IPS-15b (cell line): ENCODE results near the gene CLEC18C.
"Not testable (repeated sequence)": the region's sequence is repeated elsewhere in the genome, so short reads cannot be mapped to it uniquely, and the experiment has no call there.

Source experiments
- H3K27me3 ChIP-seq: one replicate; pipeline ENCODE4 v1.6.1; 2013; ENCODE audit warnings: low read length; ENCODE audit not compliant: control insufficient read depth, insufficient read depth
- H3K36me3 ChIP-seq: one replicate; pipeline ENCODE4 v1.6.1; 2013; ENCODE audit warnings: low read length; ENCODE audit not compliant: control insufficient read depth, insufficient read depth
- H3K4me1 ChIP-seq: one replicate; pipeline ENCODE4 v1.6.1; 2013; ENCODE audit warnings: mild to moderate bottlenecking, low read length; ENCODE audit not compliant: control insufficient read depth, insufficient read depth
- H3K4me3 ChIP-seq: one replicate; pipeline ENCODE4 v1.5.1; 2013; ENCODE audit warnings: low read depth, low read length
- H3K9ac ChIP-seq: one replicate; pipeline ENCODE4 v1.6.1; 2013; ENCODE audit warnings: low read depth, mild to moderate bottlenecking, low read length
- H3K9me3 ChIP-seq: one replicate; pipeline ENCODE4 v1.6.1; 2013; ENCODE audit warnings: mild to moderate bottlenecking, low read length; ENCODE audit not compliant: control insufficient read depth, insufficient read depth

CLEC18C gene

DNA sequence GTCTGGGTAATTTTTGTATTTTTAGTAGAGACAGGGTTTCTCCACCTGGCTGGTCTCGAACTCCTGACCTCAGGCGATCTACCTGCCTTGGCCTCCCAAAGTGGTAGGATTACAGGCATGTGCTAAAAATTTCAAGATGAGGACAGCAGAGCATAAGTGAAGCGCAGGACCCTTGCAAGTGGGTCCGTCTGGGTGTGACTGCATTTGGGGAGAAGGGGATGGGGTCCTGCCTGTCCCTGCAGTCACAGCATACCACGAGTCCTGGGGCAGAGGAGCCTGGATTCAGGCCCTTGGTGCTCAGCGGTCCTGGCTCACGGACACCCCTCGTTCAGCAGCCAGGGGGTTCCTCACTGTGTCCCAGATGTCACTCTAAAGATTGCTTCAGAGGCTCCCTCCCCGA lies 24.6 kb downstream of the CLEC18C start:
- H3K4me3 ChIP-seq, H3K4me1 ChIP-seq, H3K9me3 ChIP-seq, H3K9ac ChIP-seq, H3K36me3 ChIP-seq, H3K27me3 ChIP-seq: not testable (repeated sequence)

DNA sequence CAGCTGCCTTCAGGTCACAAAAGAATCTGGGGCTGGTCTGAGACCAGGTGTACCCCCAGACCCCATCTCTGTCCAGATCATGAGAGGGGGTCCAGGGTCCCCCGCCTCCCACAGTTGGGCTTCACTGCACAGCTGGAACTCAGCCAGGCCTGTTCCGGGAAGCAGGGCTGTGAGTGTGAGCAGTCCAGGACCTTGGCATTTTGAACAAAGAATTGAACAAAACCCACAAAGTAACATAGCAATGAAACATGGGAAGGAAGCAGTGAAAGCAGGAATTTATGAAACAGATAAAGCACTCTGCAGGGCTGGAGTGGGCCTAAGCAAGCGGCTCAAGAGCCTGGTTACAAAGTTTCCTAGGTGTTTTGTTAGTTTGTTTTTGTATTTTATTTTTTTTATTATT lies 25.1 kb downstream of the CLEC18C start:
- not testable (repeated sequence) for H3K27me3 ChIP-seq, H3K9ac ChIP-seq, H3K4me3 ChIP-seq

DNA sequence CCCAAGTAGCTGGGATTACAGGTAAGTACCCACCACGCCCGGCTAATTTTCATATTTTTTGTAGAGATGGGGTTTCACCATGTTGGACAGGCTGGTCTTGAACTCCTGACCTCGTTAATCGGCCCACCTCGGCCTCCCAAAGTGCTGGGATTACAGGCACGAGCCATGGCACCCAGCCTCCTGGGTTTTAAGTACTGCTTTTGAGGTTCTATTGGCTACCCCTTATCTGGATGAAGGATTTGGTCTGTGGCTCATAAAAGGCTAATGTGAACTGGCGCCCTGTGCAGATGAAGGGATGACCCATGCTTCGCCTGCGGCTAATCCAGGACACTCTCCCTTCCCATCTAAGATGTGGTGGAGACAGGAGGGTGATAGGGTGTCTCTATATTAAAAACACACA lies 25.6 kb downstream of the CLEC18C start:
- not testable (repeated sequence) for H3K4me3 ChIP-seq, H3K4me1 ChIP-seq, H3K9ac ChIP-seq, H3K27me3 ChIP-seq, H3K9me3 ChIP-seq, H3K36me3 ChIP-seq

More for the DNA sequence above, 25.1 kb downstream of the CLEC18C start:
- H3K9me3 ChIP-seq, H3K4me1 ChIP-seq, H3K36me3 ChIP-seq: not testable (repeated sequence)

DNA sequence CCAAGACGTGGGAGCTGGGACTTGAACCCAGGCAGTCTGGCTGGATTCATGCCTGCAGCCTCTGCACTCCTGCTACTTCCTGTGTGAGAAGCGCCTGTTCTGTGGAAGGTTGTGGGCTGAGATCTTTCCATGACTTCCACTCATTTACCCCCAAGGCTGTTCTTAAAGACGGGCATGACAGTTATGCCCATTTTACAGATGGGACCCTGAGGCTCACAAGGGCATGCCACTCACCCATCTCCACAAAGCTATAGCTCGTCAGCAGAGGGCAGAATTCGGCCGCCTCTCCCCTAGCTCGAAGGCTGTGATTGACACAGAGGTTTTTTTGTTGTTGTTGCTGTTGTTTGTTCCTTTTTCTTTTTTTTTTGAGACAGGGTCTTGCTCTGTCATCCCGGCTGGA lies 26.5 kb downstream of the CLEC18C start:
- not testable (repeated sequence) for H3K27me3 ChIP-seq, H3K4me3 ChIP-seq, H3K4me1 ChIP-seq, H3K36me3 ChIP-seq, H3K9ac ChIP-seq, H3K9me3 ChIP-seq

DNA sequence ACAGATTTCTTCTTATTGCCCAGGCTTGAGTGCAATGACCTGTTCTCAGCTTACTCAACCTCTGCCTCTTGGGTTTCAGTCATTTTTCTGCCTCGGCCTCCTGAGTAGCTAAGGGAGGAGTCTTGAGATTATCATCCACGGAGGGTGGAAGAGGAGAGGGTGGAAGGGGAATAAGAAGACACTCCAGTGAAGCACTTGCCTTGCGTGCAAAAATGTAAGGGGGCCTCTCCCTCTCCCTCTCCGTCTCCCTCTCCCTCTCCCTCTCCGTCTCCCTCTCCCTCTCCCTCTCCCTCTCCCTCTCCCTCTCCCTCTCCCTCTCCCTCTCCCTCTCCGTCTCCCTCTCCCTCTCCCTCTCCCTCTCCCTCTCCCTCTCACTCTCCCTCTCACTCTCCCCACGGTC lies 29.9 kb downstream of the CLEC18C start:
- not testable (repeated sequence) for H3K4me1 ChIP-seq, H3K36me3 ChIP-seq, H3K9me3 ChIP-seq, H3K27me3 ChIP-seq, H3K4me3 ChIP-seq, H3K9ac ChIP-seq

DNA sequence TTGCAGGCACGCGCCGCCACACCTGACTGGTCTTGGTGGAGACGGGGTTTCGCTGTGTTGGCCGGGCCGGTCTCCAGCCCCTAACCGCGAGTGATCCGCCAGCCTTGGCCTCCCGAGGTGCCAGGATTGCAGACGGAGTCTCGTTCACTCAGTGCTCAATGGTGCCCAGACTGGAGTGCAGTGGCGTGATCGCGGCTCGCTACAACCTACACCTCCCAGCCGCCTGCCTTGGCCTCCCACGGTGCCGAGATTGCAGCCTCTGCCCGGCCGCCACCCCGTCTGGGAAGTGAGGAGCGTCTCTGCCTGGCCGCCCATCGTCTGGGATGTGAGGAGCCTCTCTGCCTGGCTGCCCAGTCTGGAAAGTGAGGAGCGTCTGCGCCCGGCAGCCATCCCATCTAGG lies 30.4 kb downstream of the CLEC18C start:
- not testable (repeated sequence) for H3K4me1 ChIP-seq, H3K4me3 ChIP-seq, H3K9me3 ChIP-seq, H3K27me3 ChIP-seq, H3K9ac ChIP-seq, H3K36me3 ChIP-seq

DNA sequence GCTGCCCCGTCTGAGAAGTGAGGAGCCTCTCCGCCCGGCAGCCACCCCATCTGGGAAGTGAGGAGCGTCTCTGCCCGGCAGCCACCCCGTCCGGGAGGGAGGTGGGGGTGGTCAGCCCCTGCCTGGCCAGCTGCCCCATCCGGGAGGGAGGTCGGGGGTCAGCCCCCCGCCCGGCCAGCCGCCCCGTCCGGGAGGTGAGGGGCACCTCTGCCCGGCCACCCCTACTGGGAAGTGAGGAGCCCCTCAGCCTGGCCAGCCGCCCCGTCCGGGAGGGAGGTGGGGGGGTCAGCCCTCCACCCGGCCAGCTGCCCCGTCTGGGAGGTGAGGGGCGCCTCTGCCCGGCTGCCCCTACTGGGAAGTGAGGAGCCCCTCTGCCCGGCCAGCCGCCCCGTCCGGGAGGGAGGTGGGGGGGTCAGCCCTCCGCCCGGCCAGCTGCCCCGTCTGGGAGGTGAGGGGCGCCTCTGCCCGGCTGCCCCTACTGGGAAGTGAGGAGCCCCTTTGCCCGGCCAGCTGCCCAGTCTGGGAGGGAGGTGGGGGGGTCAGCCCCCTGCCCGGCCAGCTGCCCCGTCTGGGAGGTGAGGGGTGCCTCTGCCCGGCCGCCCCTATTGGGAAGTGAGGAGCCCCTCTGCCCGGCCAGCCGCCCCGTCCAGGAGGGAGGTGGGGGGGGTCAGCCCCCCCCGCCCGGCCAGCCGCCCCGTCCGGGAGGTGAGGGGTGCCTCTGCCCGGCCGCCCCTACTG lies 31.2 kb downstream of the CLEC18C start:
- H3K4me1 ChIP-seq, H3K36me3 ChIP-seq, H3K27me3 ChIP-seq, H3K4me3 ChIP-seq, H3K9me3 ChIP-seq, H3K9ac ChIP-seq: not testable (repeated sequence)

DNA sequence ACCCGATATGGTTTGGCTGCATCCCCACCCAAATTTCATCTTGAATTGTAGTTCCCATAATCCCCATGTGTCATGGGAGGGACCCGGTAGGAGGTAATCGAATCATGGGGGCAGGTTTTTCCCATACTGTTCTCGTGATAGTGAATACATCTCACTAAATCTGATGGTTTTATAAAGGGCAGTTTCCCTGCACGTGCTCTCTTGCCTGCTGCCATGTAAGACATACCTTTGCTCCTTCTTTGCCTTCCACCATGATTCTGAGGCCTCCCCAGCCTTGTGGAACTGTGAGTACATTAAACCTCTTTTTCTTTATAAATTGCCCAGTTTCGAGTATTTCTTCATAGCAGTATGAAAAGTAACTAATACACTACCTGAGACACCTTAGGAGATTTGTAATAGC lies 32.8 kb downstream of the CLEC18C start:
- H3K4me3 ChIP-seq, H3K9ac ChIP-seq, H3K4me1 ChIP-seq, H3K36me3 ChIP-seq, H3K27me3 ChIP-seq, H3K9me3 ChIP-seq: not testable (repeated sequence)

DNA sequence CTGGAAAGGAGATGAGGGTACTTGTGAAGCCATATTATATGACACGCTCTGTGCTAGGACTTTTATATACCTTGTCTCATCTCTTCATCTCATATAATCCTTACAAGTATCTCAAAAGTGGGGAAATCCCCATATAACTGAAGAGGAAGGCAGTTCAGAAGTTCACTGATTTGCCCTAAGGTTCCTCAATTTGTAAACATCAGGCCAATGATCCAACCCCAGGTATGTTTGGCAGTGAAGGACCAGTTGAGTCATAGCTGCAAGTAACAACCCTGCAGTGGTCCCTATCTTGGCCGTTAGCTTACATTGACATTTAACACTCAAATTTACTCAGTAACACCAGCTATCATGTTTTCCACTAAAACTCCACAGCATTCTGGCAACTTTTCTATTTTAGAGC lies 45.0 kb downstream of the CLEC18C start:
- H3K9me3 ChIP-seq, H3K36me3 ChIP-seq, H3K27me3 ChIP-seq, H3K4me3 ChIP-seq, H3K4me1 ChIP-seq, H3K9ac ChIP-seq: not testable (repeated sequence)

DNA sequence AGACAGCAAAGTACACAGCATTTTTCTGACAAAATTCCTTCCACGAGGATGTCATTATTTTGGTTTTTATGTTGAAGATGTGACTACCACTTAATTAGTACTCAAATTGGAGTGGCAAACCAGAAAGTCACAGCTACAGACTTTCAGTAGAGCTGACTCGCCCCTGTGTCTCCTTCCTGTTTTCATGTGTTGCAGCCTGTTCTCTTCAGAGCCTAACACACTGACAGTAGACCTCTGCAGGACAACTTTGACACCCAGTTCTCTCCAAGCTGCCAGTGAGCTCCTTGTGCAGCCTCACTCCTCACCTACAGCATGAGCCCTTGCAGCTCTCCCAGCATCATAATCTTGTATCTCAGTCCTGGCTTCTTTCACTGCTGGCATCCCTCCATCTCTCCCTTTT lies 49.0 kb downstream of the CLEC18C start:
- not testable (repeated sequence) for H3K9ac ChIP-seq, H3K4me3 ChIP-seq, H3K27me3 ChIP-seq, H3K9me3 ChIP-seq, H3K36me3 ChIP-seq, H3K4me1 ChIP-seq

DNA sequence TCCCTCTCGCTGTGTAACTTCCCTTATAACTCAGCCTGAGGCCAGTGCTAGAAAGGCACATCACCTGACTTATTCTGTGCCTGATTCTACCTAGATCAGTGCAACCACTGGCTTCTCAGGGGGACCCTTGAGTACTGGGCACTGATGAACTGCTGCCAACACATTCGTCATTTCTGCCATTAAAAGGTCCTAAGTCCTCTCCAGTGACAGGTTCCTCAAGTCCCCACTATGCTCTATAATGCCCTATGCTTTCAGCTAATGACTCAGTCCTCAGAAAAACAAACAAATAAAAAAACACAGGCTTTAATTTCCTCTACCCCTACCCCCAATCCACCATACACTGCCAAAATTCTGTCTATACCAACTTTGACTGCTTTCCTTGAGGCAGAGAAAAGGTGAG lies 49.6 kb downstream of the CLEC18C start:
- not testable (repeated sequence) for H3K9ac ChIP-seq, H3K36me3 ChIP-seq, H3K4me3 ChIP-seq, H3K27me3 ChIP-seq, H3K9me3 ChIP-seq, H3K4me1 ChIP-seq

DNA sequence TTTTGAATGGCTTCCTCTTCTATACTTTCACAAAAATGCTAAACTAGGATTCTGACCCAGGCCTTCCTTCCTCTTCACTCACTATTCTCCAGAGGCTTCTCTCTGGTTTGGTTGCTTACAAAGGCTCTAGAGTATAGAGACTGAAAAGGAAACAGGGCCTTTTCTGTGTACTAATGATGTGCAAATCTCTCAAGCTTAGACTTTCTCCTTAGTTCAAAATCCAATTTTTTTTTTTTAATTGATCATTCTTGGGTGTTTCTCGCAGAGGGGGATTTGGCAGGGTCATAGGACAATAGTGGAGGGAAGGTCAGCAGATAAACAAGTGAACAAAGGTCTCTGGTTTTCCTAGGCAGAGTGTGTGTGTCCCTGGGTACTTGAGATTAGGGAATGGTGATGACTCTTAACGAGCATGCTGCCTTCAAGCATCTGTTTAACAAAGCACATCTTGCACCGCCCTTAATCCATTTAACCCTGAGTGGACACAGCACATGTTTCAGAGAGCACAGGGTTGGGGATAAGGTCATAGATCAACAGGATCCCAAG lies 50.5 kb downstream of the CLEC18C start:
- H3K27me3 ChIP-seq, H3K4me3 ChIP-seq, H3K4me1 ChIP-seq, H3K9me3 ChIP-seq, H3K9ac ChIP-seq, H3K36me3 ChIP-seq: not testable (repeated sequence)

DNA sequence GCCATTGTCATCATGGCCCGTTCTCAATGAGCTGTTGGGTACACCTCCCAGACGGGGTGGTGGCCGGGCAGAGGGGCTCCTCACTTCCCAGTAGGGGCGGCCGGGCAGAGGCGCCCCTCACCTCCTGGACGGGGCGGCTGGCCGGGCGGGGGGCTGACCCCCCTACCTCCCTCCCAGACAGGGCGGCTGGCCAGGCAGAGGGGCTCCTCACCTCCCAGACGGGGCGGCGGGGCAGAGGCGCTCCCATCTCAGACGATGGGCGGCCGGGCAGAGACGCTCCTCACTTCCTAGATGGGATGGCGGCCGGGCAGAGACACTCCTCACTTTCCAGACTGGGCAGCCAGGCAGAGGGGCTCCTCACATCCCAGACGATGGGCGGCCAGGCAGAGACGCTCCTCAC lies 51.1 kb downstream of the CLEC18C start:
- not testable (repeated sequence) for H3K4me1 ChIP-seq, H3K9ac ChIP-seq, H3K27me3 ChIP-seq, H3K36me3 ChIP-seq, H3K9me3 ChIP-seq, H3K4me3 ChIP-seq
